A673 (cell line): ENCODE measurements around the gene HECTD4.

Experiments
- EZH2 ChIP-seq: fragments of 200-600 bp; sonication (generic); IDR thresholded peaks from 2 replicates; pipeline ENCODE4 v1.6.1; 2017; ENCODE audit warnings: borderline replicate concordance, low read depth, mild to moderate bottlenecking, mixed read lengths, antibody characterized with exemption, low read length; ENCODE audit not compliant: poor library complexity, severe bottlenecking
- TF ChIP-seq, protein P1 (sequence below): fragments of 300-800, 200-600 bp; sonication (generic); conservative IDR thresholded peaks from 2 replicates; pipeline ENCODE4 v1.5.1; 2017; ENCODE audit warnings: low read depth, mild to moderate bottlenecking, antibody characterized with exemption, low read length, moderate library complexity, mixed read lengths

DNA sequence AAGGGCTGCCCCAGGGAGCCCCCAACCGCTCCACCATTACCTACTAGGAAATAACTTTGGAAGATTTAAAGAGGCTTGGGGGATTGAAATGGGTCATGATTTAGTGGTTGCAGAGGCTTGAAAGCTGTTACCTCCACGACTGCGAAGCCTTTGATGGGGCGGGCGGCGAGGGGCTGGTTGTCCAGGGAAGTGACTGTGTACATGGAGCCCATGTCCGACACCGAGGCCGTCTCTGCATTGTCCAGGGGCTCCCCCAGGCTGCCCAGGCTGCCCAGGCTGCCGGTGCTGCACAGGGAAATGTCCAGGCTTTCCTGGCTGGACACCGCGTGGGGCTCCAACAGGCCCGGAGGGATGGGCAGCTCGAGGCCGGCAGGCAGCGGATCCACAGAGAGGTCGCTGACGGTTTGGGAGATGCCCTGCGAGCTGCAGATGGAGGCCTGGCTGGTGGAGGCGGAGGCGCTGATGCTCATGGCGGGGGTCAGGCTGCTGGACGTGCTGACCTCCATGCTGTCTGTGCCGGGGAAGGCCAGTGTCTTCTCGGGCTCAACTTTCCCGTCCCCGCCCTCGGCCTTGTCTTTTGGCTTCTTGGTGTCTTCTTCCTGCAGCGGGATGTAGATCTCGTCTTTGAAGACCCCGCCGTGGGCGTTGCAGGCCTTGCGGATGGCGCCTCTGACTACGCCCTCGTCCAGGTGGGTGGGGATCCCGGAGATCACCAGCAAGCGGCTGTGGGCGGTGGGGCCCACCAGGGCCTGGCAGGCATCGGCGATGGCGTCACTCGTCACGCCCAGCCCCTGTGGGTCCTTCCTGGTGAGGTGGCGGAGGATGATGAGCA is 198.0 kb downstream of the HECTD4 start:
- TF ChIP-seq, protein P1, sequence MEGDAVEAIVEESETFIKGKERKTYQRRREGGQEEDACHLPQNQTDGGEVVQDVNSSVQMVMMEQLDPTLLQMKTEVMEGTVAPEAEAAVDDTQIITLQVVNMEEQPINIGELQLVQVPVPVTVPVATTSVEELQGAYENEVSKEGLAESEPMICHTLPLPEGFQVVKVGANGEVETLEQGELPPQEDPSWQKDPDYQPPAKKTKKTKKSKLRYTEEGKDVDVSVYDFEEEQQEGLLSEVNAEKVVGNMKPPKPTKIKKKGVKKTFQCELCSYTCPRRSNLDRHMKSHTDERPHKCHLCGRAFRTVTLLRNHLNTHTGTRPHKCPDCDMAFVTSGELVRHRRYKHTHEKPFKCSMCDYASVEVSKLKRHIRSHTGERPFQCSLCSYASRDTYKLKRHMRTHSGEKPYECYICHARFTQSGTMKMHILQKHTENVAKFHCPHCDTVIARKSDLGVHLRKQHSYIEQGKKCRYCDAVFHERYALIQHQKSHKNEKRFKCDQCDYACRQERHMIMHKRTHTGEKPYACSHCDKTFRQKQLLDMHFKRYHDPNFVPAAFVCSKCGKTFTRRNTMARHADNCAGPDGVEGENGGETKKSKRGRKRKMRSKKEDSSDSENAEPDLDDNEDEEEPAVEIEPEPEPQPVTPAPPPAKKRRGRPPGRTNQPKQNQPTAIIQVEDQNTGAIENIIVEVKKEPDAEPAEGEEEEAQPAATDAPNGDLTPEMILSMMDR = no peak
- no peak for TF ChIP-seq EZH2
